T-helper 2 cell (primary cell): ENCODE results near the gene WFDC10B.
A peak's percentile ranks its signal among the peaks of the same experiment; 100 is the strongest.
"Not testable (repeated sequence)": the region's sequence is repeated elsewhere in the genome, so short reads cannot be mapped to it uniquely, and the experiment has no call there.

Experiments used
- DNase-seq, 5 experiments: peaks; one replicate each; pipeline versions ENCODE4 v3.0.0 to v3.0.0-alpha.2; 2012 to 2022
- total RNA-seq, 2 donors: gene quantifications; one replicate each; lab custom pipeline; 2026; lab: John Stamatoyannopoulos, UW

Gene WFDC10B
- 0 reads per million in 2 donors for total RNA-seq

GRCh38 chr20:45704969-45705637, at the start of gene WFDC10B:
Gene WFDC10B (minus strand): TSS chr20:45705019. CDS start chr20:45685992, 19,027 bp downstream.
- no peak for DNase-seq

DNA sequence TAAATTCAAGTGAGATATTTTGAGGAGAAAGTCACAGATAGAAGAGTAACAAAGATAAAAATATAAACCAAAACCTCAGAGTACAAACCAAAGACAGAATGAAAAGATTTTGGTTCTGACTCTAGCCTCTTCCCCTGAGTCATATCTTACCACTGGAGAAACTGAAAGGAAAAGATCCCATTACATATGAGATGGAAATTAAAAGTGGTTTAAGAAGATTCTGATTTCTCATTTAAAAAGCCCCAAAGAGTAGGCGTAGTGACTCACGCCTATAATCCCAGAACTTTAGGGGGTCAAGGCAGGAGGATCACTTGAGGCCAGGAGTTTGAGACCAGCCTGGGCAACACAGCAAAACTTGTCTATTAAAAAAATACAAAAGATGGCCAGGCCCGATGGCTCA, 47.9 kb upstream of the WFDC10B start:
- DNase-seq = peak in 1 of 5 experiments; percentile 22

GRCh38 chr20:45751721-45752120, 46.9 kb upstream of the WFDC10B start:
- no peak for DNase-seq

DNA sequence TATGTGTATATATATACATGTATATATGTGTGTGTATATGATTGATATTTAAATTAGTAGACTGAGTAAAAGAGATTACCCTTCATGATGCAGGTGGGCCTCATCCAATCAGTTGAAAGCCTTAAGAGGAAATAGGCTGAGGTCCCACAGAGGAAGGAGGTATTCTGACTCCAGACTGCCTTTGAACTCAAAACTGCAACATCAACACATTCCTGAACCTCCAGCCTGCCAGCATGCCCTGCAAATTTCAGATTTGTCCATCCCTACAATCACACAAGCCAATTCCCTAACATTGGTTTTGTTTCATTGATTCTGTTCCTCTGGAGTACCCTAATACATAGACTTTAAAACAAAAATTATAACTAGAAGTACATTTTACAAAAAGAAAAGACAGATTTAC, 40.2 kb upstream of the WFDC10B start:
- DNase-seq = no peak

GRCh38 chr20:45742596-45742995, 37.8 kb upstream of the WFDC10B start:
- DNase-seq = no peak

DNA sequence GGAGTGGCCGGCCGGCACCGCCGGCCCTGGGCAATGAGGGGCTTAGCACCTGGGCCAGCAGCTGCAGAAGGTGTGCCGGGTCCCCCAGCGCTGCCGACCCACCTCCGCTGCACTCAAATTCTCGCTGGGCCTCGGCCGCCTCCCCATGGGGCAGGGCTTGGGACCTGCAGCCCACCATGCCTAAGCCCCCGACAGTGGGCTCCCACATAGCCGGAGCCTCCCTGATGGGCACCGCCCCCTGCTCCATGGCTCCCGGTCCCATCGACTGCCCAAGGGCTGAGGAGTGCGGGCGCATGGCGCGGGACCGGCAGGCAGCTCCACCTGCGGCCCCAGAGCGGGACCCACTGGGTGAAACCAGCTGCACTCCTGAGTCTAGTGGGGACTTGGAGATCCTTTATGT, 31.2 kb upstream of the WFDC10B start:
- no peak for DNase-seq

DNA sequence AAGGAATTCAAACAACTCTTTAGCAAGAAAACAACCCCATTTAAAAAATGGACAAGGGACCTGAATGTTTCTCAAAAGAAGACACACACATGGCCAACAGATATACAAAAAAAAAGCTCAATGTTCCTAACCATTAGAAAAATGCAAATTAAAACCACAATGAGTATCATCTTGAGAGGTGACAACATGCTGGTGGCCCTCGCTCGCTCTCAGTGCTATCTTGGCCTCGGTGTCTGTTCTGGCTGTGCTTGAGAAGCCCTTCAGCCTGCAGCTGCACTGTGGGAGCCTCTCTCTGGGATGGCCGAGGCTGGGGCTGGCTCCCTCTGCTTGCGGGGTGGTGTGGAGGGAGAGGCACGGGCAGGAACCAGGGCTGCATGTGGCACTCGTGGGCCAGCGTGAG, 30.7 kb upstream of the WFDC10B start:
- no peak for DNase-seq

- no peak for DNase-seq
Observed at GRCh38 chr20:45732199-45732598, 27.4 kb upstream of the WFDC10B start.

DNA sequence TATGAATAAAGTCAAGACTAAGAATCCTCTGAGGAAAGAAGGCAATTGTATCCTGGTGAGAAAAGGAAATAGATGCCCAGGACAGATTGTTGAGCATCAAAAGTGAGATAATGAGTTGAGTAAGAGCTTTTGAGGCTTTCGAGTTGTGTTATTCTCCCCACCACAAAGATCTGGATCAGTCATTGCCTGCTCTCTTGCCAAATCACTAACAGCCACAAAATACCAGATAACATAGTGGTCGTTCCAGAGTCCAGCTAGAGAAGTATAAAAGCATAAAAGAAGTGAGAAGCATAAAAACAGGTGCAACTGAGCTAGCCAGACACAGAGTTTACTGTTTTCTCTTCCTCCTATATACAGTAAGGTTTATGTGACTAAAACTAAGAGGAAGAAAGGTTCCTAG, 22.2 kb upstream of the WFDC10B start:
- peak in 1 of 5 experiments; percentile 75 for DNase-seq

DNA sequence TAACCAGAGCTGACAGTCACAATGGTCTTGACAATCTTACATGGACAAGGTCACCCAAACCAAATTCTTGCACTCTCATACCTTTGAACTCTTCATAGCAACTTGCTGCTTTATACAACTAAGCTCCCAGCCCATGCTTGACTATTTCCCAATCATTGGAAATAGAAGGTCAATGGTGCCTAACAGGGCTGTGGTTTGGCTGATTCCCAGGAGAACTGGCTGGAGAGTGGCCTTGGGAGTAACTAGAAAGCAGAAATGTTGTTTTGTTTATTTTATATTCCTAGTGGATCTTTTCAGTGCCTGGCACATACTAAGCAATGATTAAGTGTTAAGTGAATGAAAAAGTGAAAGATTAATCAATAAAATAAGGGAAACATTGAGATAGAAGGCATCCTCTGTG, 20.3 kb upstream of the WFDC10B start:
- DNase-seq = no peak

GRCh38 chr20:45722047-45722446, 17.2 kb upstream of the WFDC10B start, which contains the start of gene SPINT4:
Gene SPINT4 (plus strand): TSS chr20:45722347. CDS start chr20:45722368, 21 bp downstream.
- DNase-seq = no peak

DNA sequence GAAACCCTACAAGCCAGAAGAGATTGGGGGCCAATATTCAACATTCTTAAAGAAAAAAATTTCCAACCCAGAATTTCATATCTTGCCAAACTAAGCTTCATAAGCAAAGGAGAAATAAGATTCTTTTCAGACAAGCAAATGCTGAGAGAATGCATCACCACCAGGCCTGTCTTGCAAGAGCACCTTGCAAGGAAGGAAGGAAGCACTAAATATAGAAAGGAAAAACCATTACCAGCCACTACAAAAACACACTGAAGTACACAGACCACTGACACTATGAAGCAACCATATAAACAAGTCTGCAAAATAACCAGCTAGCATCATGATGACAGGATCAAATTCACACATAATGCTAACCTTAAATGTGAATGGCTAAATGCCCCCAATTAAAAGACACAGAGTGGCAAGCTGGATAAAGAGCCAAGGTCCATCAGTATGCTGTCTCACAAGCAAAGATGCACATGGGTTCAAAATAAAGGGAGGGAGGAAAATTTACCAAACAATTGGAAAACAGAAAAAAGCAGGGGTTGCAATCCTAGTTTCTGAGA, 11.4 kb upstream of the WFDC10B start:
- DNase-seq = not testable (repeated sequence)

DNA sequence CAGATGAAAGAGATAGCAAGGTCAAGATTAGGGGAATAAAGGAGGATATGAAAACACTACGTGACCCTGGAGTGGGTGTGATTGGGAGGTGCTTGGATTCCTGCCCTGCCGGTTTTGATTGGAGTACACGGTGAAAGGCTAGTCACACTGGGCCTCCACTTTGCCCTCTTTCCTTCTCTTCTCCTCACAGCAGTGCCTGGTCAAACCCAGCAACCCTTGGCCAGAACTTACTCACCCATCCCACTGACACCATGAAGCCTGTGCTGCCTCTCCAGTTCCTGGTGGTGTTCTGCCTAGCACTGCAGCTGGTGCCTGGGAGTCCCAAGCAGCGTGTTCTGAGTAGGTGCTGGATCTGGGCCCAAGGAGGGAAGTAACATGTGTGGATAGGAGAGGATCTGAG, 2.9 kb downstream of the WFDC10B start, which contains the start of gene WFDC13:
Gene WFDC13, plus strand, starts transcription at position 166 of the 400 bp plus-strand sequence. Its CDS starts 86 bp downstream, at position 252.
- DNase-seq = no peak

- no peak for DNase-seq
Observed at GRCh38 chr20:45701104-45701503, 3.7 kb downstream of the WFDC10B start.

DNA sequence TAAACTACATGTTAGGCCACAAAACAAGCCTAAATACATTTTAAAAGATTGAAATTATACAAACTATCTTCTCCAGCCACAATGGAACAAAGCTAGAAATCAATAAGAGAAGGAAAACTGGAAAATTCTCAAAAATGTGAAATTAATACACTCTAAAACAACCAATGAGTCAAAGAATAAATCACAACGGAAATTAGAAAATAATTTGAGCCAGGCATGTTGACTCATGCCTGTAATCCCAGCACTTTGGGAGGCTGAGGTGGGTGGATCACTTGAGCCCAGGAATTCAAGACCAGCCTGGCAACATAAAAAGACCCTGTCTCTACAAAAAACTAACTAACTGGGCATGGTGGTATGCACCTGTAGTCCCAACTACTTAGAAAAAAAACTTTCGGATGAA, 9.3 kb downstream of the WFDC10B start:
- no peak for DNase-seq

DNA sequence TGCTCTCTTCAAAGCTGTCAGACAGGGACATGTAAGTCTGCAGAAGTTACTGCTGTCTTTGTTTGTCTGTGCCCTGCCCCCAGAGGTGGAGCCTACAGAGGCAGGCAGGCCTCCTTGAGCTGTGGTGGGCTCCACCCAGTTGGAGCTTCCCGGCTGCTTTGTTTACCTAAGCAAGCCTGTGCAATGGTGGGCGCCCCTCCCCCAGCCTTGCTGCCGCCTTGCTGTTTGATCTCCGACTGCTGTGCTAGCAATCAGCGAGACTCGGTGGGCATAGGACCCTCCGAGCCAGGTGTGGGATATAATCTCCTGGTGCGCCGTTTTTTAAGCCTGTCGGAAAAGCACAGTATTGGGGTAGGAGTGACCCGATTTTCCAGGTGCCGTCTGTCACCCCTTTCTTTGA, 11.5 kb downstream of the WFDC10B start:
- DNase-seq = not testable (repeated sequence)

- DNase-seq = no peak
Observed at GRCh38 chr20:45685896-45686295, 18.9 kb downstream of the WFDC10B start.

DNA sequence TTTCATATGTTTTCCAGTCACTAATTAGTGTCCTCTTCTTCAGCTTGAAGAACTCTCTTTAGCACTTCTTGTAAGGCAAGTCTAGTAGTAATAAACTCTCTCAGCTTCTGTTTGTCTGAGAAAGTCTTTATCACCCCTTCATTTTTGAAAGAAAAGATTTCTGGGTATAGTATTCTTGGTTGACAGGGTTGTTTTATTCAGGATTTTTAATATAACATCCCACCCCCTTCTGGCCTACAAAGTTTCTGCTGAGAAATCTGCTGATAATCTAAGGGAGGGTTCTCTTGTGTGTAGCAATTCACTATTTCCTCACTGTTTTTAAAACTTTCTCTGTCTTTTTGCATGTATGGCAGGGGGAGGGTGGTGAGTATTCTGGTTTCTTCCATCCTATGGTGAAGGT, 25.2 kb downstream of the WFDC10B start:
- no peak for DNase-seq

GRCh38 chr20:45672765-45673164, 32.1 kb downstream of the WFDC10B start:
- DNase-seq = no peak

- no peak for DNase-seq
Observed at GRCh38 chr20:45670139-45670538, 34.7 kb downstream of the WFDC10B start, which contains the start of gene WFDC11. Gene WFDC11 (minus strand): TSS chr20:45670239. CDS start chr20:45650600, 19,639 bp downstream.

- DNase-seq = not testable (repeated sequence)
Observed at GRCh38 chr20:45657038-45657437, 47.8 kb downstream of the WFDC10B start.

DNA sequence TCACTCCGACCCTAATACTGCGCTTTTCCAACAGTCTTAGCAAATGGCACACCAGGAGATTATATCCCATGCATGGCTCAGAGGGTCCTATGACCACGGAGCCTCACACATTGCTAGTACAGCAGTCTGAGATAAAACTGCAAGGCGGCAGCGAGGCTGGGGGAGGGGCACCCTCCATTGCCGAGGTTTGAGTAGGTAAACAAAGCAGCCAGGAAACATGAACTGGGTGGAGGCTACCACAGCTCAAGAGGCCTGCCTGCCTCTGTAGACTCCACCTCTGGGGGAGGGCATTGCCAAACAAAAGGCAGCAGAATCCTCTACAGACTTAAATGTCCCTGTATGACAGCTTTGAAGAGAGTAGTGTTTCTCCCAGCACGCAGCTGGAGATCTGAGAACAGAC, 53.1 kb downstream of the WFDC10B start:
- not testable (repeated sequence) for DNase-seq

DNA sequence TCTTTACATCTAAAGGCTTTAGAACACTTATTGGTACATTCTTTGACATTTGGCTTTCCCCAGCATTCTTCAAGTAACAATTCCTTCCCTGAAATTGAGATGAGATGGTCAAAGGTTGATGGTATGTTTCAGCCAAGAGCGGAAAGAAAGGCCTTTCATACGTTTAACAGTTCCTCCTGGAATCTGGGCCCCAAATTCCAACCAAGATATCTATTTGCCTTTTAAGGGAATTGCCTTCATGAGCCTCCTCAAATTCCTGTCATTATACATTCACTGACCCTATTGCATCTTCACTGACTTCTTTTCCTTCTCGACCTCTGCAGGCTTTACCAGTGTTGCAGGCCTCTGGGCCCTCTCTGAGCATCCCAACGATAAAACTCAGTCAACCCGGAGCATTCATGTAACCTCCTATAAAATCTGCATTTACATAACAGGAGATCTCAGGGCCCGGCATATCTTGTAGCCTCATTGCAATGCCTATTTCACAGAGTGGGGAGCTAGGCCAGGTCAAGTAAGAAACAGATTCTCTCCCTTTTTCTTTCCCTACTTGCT, 55.4 kb downstream of the WFDC10B start:
- DNase-seq = no peak
